Naive thymus-derived CD4-positive, alpha-beta T cell (primary cell): ENCODE measurements around the gene CHST3. TPM values are rescaled to one million over a fixed set of nuclear protein-coding genes. Genes with fewer than 3 reads are reported as not detected.
"Not testable (repeated sequence)": the region's sequence is repeated elsewhere in the genome, so short reads cannot be mapped to it uniquely, and the experiment has no call there.

Source experiments
- ATAC-seq: fragments of 150-1000 bp; cut with Tn5 transposase; 2 replicates; pipeline ENCODE4 v1.10.0; 2021; ENCODE audit warnings: mild to moderate bottlenecking, moderate library complexity
- CTCF ChIA-PET: fragments of 350-600 bp; sonication (Branson Sonifier 250); formaldehyde crosslinking; loops from one replicate; lab custom pipeline; 2021; ENCODE audit warnings: antibody characterized with exemption; lab: Charles Lee
- POLR2A ChIA-PET: fragments of 350-600 bp; sonication (Branson Sonifier 250); formaldehyde crosslinking; loops from one replicate; lab custom pipeline; 2021; ENCODE audit warnings: antibody characterized with exemption, inconsistent platforms; lab: Charles Lee
- DNase-seq, 9 donors: peaks; one replicate each; pipeline versions ENCODE4 v3.0.0 to v3.0.0-alpha.2; 2020 to 2022; ENCODE audit warnings: mixed read lengths in 1 of 9
- H3K27ac ChIP-seq: one replicate; pipeline ENCODE4 v1.7.0; 2013; ENCODE audit warnings: mild to moderate bottlenecking, low read depth, low read length, moderate library complexity
- H3K27me3 ChIP-seq, 2 donors: one replicate each; pipeline ENCODE4 v1.7.0; 2013; ENCODE audit warnings: low read length in 2 of 2, mild to moderate bottlenecking in 2 of 2, moderate library complexity in 2 of 2; ENCODE audit not compliant: control insufficient read depth in 2 of 2, insufficient read depth in 2 of 2
- H3K36me3 ChIP-seq, 3 experiments: 1 replicate in 2 of 3; 2 replicates in 1 of 3; pipeline ENCODE4 v1.7.0; 2013; ENCODE audit warnings: low read length in 3 of 3, mild to moderate bottlenecking in 3 of 3, moderate library complexity in 1 of 3; ENCODE audit not compliant: insufficient read depth in 3 of 3, control insufficient read depth in 2 of 3
- H3K4me1 ChIP-seq, 2 donors: one replicate each; pipeline ENCODE4 v1.7.0; 2013; ENCODE audit warnings: low read length in 2 of 2, mild to moderate bottlenecking in 2 of 2, moderate library complexity in 1 of 2; ENCODE audit not compliant: control insufficient read depth in 2 of 2, insufficient read depth in 2 of 2
- H3K4me3 ChIP-seq: 2 replicates; pipeline ENCODE4 v1.7.0; 2013; ENCODE audit warnings: mild to moderate bottlenecking, low read length
- H3K9me3 ChIP-seq, 3 experiments: 1 replicate in 2 of 3; 2 replicates in 1 of 3; pipeline ENCODE4 v1.7.0; 2013; ENCODE audit warnings: low read length in 3 of 3; ENCODE audit not compliant: control insufficient read depth in 2 of 3
- H3K27ac Mint-ChIP-seq, 9 donors: one replicate each; pipeline ENCODE4 v1.8.0; 2020 to 2022; ENCODE audit warnings: mixed read lengths in 9 of 9, mild to moderate bottlenecking in 8 of 9, moderate library complexity in 5 of 9, inconsistent platforms in 2 of 9
- H3K27me3 Mint-ChIP-seq, 5 donors: one replicate each; pipeline ENCODE4 v1.8.0; 2021 to 2022; ENCODE audit warnings: mixed read lengths in 5 of 5, mild to moderate bottlenecking in 1 of 5
- H3K36me3 Mint-ChIP-seq, 5 donors: one replicate each; pipeline ENCODE4 v1.8.0; 2020 to 2022; ENCODE audit warnings: mixed read lengths in 5 of 5, mild to moderate bottlenecking in 3 of 5, inconsistent platforms in 1 of 5
- H3K4me1 Mint-ChIP-seq, 7 donors: one replicate each; pipeline ENCODE4 v1.8.0; 2020 to 2022; ENCODE audit warnings: mixed read lengths in 7 of 7, mild to moderate bottlenecking in 3 of 7, inconsistent platforms in 1 of 7
- H3K4me3 Mint-ChIP-seq, 10 donors: one replicate each; pipeline ENCODE4 v1.8.0; 2020 to 2022; ENCODE audit warnings: mild to moderate bottlenecking in 10 of 10, mixed read lengths in 10 of 10, moderate library complexity in 6 of 10, inconsistent platforms in 2 of 10
- H3K9me3 Mint-ChIP-seq, 11 donors: one replicate each; pipeline ENCODE4 v1.8.0; 2020 to 2022; ENCODE audit warnings: mixed read lengths in 11 of 11, mild to moderate bottlenecking in 4 of 11, inconsistent platforms in 1 of 11, moderate library complexity in 1 of 11
- intact Hi-C, 2 donors: fragments of 100-400 bp; cut with micrococcal nuclease; formaldehyde crosslinking; loops; one replicate each; pipeline ENCODE4 v1.15.1; 2023
- polyA plus RNA-seq, 2 donors: library from polyadenylated mRNA; unstranded; fragments of 300-500 nt; fragmentation: Illumina TruSeq; gene quantifications; one replicate each; pipeline ENCODE4 v1.2.3, GENCODE V29; 2021
- total RNA-seq, 6 experiments: library from RNA in 5 of 6; stranded (reverse) in 5 of 6; gene quantifications; 1 replicate in 5 of 6; 2 replicates in 1 of 6; pipeline ENCODE4 v1.2.3 and lab custom pipeline; 2021 to 2026

CHST3 gene
- total and polyA plus RNA-seq, 7 experiments from 2014 or later: 0.05 TPM; not detected in 6

DNA sequence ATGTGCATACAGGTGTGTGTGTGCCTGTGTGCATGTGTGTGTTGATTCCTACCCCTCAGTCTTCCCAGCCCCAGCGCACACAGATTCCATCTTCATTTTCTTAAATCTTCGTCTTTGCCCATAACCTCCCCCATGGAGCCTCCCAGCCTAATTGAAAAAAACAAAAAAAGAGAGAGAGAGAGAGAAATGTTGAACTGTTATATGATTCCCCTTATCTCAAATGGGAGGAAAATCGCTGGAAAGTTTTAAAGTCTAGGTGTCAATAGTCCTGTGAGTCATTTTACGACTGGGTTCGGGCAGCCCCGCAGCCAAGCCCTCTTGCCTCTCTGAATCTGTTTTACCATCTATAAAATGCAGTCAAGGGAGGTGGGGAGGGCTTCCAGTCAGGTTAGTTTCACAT is 63.3 kb downstream of the CHST3 start:
- no peak for DNase-seq
- Mint-ChIP-seq H3K27me3 (peaks cover 0 to 9% (median 4%) of the 10 kb centered on the region in 5 donors), H3K4me1 (peaks cover 0 to 4% (median 0%) of the 10 kb centered on the region in 7 donors), H3K4me3 (no peak overlapping the region), H3K9me3 (peaks cover 0 to 4% (median 0%) of the 10 kb centered on the region in 11 donors), H3K36me3 (no peaks in the 10 kb centered on the region), H3K27ac (no peak overlapping the region)
- Histone ChIP-seq H3K9me3 (no peaks in the 10 kb centered on the region), H3K4me1 (no peaks in the 10 kb centered on the region), H3K36me3 (no peaks in the 10 kb centered on the region), H3K27me3 (no peaks in the 10 kb centered on the region), H3K27ac (no peak overlapping the region), H3K4me3 (no peak overlapping the region)
- intact Hi-C loops: no loop called here
- no peak for ATAC-seq
- POLR2A ChIA-PET: no interaction called here
- CTCF ChIA-PET: no interaction called here

DNA sequence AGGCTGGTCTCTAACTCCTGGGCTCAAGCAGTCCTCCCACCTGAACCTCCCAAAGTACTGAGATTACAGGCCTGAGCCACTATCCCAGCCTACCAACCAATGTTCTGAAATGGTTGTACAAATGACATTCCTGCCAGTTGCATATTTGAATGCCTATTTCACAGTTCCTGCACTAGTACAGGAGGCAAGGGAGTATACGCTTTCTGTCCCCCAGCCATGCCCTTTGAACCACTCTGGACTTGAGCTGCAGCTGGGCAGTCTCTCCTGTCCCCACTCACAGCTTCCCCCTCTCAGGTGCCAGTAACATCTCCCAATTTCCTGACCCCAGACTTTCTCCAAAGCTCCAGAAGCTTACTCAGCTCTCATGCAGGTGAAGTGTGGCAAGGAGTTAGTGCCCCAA is 65.2 kb downstream of the CHST3 start:
- no peak for DNase-seq
- no peak overlapping the region for H3K27ac ChIP-seq
- H3K9me3 ChIP-seq: no peaks in the 10 kb centered on the region
- ChIA-PET CTCF (no interaction called here), POLR2A (no interaction called here)
- Mint-ChIP-seq H3K9me3 (peaks cover 0 to 4% (median 0%) of the 10 kb centered on the region in 11 donors), H3K27me3 (peaks cover 0 to 9% (median 4%) of the 10 kb centered on the region in 5 donors), H3K27ac (no peak overlapping the region), H3K4me3 (no peak overlapping the region), H3K4me1 (peaks cover 0 to 4% (median 0%) of the 10 kb centered on the region in 7 donors), H3K36me3 (no peaks in the 10 kb centered on the region)
- intact Hi-C loops: no loop called here
- no peaks in the 10 kb centered on the region for H3K27me3 ChIP-seq
- ATAC-seq: no peak
- H3K4me3 ChIP-seq: no peak overlapping the region
- H3K4me1 ChIP-seq: no peaks in the 10 kb centered on the region
- H3K36me3 ChIP-seq: no peaks in the 10 kb centered on the region

DNA sequence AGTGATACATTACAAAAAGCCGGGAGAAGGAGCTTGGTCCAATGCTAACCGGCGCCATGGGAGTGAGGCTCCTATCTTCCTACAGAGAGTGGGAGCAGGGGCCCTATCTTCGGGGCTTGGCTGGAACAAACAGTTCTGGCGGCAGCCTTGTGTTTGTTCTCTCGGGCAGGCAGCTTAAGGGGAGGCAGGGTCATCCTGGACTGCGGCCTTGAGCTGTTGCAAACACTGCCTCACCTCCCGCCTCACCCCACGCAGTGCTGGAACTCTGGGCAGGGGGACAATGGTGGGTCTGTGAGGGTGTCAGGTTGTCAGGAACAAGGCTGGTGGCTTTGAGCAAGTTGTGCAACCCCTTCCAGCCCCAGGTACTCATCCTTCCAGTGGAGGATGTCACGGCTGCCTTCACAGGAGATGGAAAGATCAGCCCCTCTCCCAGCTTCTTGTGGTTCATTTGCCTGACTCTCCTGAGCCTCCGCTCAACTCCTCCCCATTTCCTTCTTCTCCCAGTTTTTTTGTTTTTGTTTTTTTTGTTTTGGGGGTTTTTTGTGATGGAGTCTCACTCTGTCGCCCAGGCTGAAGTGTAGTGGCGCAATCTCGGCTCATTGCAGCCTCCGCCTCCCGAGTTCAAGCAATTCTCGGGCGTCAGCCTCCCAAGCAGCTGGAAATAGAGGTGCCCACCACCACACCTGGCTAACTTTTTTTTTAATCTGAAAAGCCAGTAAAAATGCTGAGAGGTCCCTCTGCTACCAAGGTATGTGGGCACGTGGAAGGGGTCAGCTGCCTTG is 66.8 kb downstream of the CHST3 start:
- Histone ChIP-seq H3K27ac (no peak overlapping the region), H3K4me3 (no peak overlapping the region), H3K4me1 (no peaks in the 10 kb centered on the region), H3K27me3 (no peaks in the 10 kb centered on the region), H3K9me3 (no peaks in the 10 kb centered on the region), H3K36me3 (no peaks in the 10 kb centered on the region)
- Mint-ChIP-seq H3K27ac (no peak overlapping the region), H3K4me3 (no peak overlapping the region), H3K27me3 (peaks cover 0 to 9% (median 4%) of the 10 kb centered on the region in 5 donors), H3K4me1 (peaks cover 0 to 4% (median 0%) of the 10 kb centered on the region in 7 donors), H3K36me3 (no peaks in the 10 kb centered on the region), H3K9me3 (peaks cover 0 to 4% (median 0%) of the 10 kb centered on the region in 11 donors)
- POLR2A ChIA-PET: no interaction called here
- intact Hi-C loops: no loop called here
- CTCF ChIA-PET: interaction anchor here (1.1 to 1.3 kb wide), 2 partner anchors 134 to 306 kb away, joined by 3 to 4 read pairs; no protein-coding TSS in a partner anchor
- no peak for ATAC-seq
- no peak for DNase-seq

DNA sequence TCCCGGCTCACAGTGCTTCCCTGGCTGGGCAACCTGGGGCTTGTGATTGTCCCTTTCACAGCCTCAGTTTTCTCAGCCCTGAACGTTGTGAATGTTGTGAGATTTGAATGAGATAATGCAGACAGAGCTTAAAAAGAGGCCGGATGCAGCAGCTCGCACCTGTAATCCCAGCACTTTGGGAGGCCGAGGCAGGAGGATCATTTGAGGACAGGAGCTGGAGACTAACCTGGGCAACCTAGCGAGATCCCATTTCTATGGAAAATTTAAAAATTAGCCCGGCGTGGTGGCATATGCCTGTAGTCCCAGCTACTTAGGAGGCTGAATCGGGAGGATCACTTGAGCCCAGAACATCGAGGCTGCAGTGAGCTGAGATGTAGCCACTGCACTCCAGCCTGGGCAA is 67.5 kb downstream of the CHST3 start:
- H3K9me3 ChIP-seq: no peaks in the 10 kb centered on the region
- ChIA-PET CTCF (interaction anchor here (1.3 kb wide), 1 partner anchor 135 kb away, joined by 3 read pairs; no protein-coding TSS in a partner anchor), POLR2A (no interaction called here)
- no peaks in the 10 kb centered on the region for H3K36me3 Mint-ChIP-seq
- H3K27me3 Mint-ChIP-seq: peaks cover 0 to 9% (median 4%) of the 10 kb centered on the region in 5 donors
- intact Hi-C loops: no loop called here
- no peak overlapping the region for H3K27ac ChIP-seq
- no peak overlapping the region for H3K27ac Mint-ChIP-seq
- H3K4me1 Mint-ChIP-seq: peaks cover 0 to 4% (median 0%) of the 10 kb centered on the region in 7 donors
- no peak for DNase-seq
- ATAC-seq: no peak
- no peaks in the 10 kb centered on the region for H3K36me3 ChIP-seq
- H3K4me3 Mint-ChIP-seq: no peak overlapping the region
- H3K4me3 ChIP-seq: no peak overlapping the region
- peaks cover 0 to 4% (median 0%) of the 10 kb centered on the region in 11 donors for H3K9me3 Mint-ChIP-seq
- H3K4me1 ChIP-seq: no peaks in the 10 kb centered on the region
- no peaks in the 10 kb centered on the region for H3K27me3 ChIP-seq

DNA sequence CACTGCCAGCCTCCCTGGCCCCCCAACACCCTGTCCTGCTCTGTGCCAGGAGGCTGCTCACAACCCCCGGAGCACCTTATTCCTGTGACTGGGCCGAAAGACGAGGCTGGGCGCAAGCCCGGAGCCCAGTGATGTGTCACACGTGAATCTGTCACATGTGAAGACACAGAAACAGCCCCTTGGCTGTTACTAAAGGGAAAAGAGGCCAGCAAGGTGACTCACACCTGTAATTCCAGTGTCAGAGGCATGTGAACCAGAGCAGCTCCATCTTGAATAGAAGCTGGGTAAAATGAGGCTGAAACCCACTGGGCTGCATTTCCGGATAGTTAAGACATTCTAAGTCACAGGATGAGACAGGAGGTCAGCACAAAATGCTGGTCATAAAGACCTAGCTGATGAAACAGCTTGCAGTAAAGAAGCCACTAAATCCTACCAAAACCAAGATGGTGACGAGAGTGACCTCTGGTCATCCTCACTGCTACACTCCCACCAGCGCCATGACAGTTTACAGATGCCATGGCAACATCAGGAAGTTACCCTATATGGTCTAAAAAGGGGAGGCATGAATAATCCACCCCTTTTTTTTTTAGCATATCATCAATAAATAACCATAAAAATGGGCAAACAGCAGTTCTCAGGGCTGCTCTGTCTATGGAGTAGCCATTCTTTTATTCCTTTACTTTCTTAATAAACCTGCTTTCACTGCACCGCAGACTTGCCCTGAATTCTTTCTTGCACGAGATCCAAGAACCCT is 68.4 kb downstream of the CHST3 start:
- H3K27me3 ChIP-seq, DNase-seq, H3K9me3 ChIP-seq, H3K27me3 Mint-ChIP-seq, H3K27ac ChIP-seq, intact Hi-C loops, H3K27ac Mint-ChIP-seq, H3K4me1 ChIP-seq, H3K36me3 Mint-ChIP-seq, H3K4me1 Mint-ChIP-seq, CTCF ChIA-PET, H3K4me3 Mint-ChIP-seq, H3K9me3 Mint-ChIP-seq, H3K36me3 ChIP-seq, POLR2A ChIA-PET, H3K4me3 ChIP-seq, ATAC-seq: not testable (repeated sequence)

DNA sequence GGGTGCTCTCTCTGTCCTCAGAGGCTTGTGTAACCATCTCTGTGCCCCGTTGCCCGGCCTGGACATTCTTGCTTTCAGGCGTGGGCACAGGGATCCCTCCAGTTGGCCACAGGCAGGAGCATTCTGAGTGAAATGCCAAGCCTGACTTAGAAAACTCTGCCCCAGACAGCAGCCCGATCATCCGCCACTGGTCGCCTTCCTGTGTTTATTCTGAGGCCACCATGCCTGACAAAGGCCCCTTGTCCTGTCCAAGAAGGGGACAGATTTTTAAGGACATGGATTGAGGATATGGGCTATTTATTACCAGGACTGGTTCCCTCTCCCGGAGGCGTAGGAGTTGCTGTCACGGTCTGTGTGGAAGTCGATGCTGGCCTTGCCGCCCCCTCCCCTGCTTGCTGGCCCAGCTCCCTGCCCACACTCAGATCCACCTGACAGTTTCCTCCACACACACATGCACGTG is 69.9 kb downstream of the CHST3 start:
- Mint-ChIP-seq H3K4me3 (no peak overlapping the region), H3K36me3 (no peaks in the 10 kb centered on the region), H3K27ac (no peak overlapping the region)

More for the DNA sequence above, 69.9 kb downstream of the CHST3 start:
- H3K4me1 ChIP-seq: no peaks in the 10 kb centered on the region
- H3K27me3 ChIP-seq: no peaks in the 10 kb centered on the region
- Mint-ChIP-seq H3K4me1 (peaks cover 0 to 4% (median 0%) of the 10 kb centered on the region in 7 donors), H3K9me3 (no peaks in the 10 kb centered on the region), H3K27me3 (peaks cover 0 to 9% (median 0%) of the 10 kb centered on the region in 5 donors)
- H3K4me3 ChIP-seq: no peak overlapping the region
- ATAC-seq: no peak
- DNase-seq: no peak
- POLR2A ChIA-PET: no interaction called here
- CTCF ChIA-PET: no interaction called here
- intact Hi-C loops: no loop called here
- no peak overlapping the region for H3K27ac ChIP-seq
- H3K36me3 ChIP-seq: no peaks in the 10 kb centered on the region
- H3K9me3 ChIP-seq: no peaks in the 10 kb centered on the region
